GM23338 (cell line): Measurements from ENCODE around the gene AGPS. TPM values are rescaled to one million over a fixed set of nuclear protein-coding genes. Genes with fewer than 3 reads are reported as not detected.

Experiments used
- ATAC-seq: fragments of 200-7000 bp; cut with Tn5 transposase; 3 replicates; pipeline ENCODE4 v1.9.1; 2020
- DNase-seq: peaks from one replicate; pipeline ENCODE4 v3.0.0-alpha.2; 2015; ENCODE audit warnings: low spot score
- H2AFZ ChIP-seq: fragments of 200-600 bp; sonication (generic); 2 replicates; pipeline ENCODE4 v1.8.0; 2016; ENCODE audit warnings: antibody characterized with exemption, mild to moderate bottlenecking, moderate library complexity
- H3F3A ChIP-seq: fragments of 200-600 bp; sonication (generic); replicated peaks from 2 replicates; pipeline ENCODE4 v1.8.0; 2017; ENCODE audit warnings: antibody characterized with exemption, mixed run types, low read depth
- H3K27ac ChIP-seq: fragments of 200-600 bp; sonication (generic); 2 replicates; pipeline ENCODE4 v1.6.1; 2016; ENCODE audit warnings: low read depth
- H3K27me3 ChIP-seq: fragments of 200-600 bp; sonication (generic); 2 replicates; pipeline ENCODE4 v1.8.0; 2016; ENCODE audit warnings: mild to moderate bottlenecking, mixed run types, moderate library complexity; ENCODE audit not compliant: insufficient read depth
- H3K36me3 ChIP-seq: fragments of 200-600 bp; sonication (generic); 2 replicates; pipeline ENCODE4 v1.8.0; 2016; ENCODE audit warnings: mild to moderate bottlenecking; ENCODE audit not compliant: insufficient read depth
- H3K4me1 ChIP-seq: fragments of 200-600 bp; sonication (generic); 2 replicates; pipeline ENCODE4 v1.8.0; 2016; ENCODE audit warnings: mild to moderate bottlenecking, moderate library complexity; ENCODE audit not compliant: insufficient read depth
- H3K4me2 ChIP-seq: fragments of 200-600 bp; sonication (generic); 2 replicates; pipeline ENCODE4 v1.7.1; 2017; ENCODE audit warnings: mixed run types
- H3K4me3 ChIP-seq: fragments of 200-600 bp; sonication (generic); 2 replicates; pipeline ENCODE4 v1.6.1; 2016; ENCODE audit warnings: mixed run types
- H3K79me2 ChIP-seq: fragments of 200-600 bp; sonication (generic); replicated peaks from 2 replicates; pipeline ENCODE4 v1.8.0; 2017; ENCODE audit warnings: mild to moderate bottlenecking; ENCODE audit not compliant: insufficient read depth
- H3K9me2 ChIP-seq: fragments of 200-600 bp; sonication (generic); 2 replicates; pipeline ENCODE4 v1.8.0; 2017; ENCODE audit not compliant: insufficient read depth
- H4K20me1 ChIP-seq: fragments of 200-600 bp; sonication (generic); replicated peaks from 2 replicates; pipeline ENCODE4 v1.8.0; 2017; ENCODE audit warnings: mild to moderate bottlenecking; ENCODE audit not compliant: insufficient read depth
- H3K27ac Mint-ChIP-seq: 2 replicates; pipeline ENCODE4 v1.8.0; 2020; ENCODE audit warnings: inconsistent platforms, mild to moderate bottlenecking, moderate library complexity, mixed read lengths
- H3K27me3 Mint-ChIP-seq: 3 replicates; pipeline ENCODE4 v1.8.0; 2022; ENCODE audit warnings: low read depth, mild to moderate bottlenecking, moderate library complexity, mixed read lengths, inconsistent platforms; ENCODE audit not compliant: insufficient read depth, poor library complexity
- H3K36me3 Mint-ChIP-seq: 3 replicates; pipeline ENCODE4 v1.8.0; 2021; ENCODE audit warnings: low read depth, mild to moderate bottlenecking, inconsistent platforms, moderate library complexity, mixed read lengths
- H3K4me1 Mint-ChIP-seq: 3 replicates; pipeline ENCODE4 v1.8.0; 2020; ENCODE audit warnings: mild to moderate bottlenecking, inconsistent platforms, mixed read lengths
- H3K4me3 Mint-ChIP-seq: 3 replicates; pipeline ENCODE4 v1.8.0; 2021; ENCODE audit warnings: moderate library complexity, mild to moderate bottlenecking, inconsistent platforms, mixed read lengths
- H3K9me3 Mint-ChIP-seq: 3 replicates; pipeline ENCODE4 v1.8.0; 2020; ENCODE audit warnings: moderate library complexity, mild to moderate bottlenecking, inconsistent platforms, mixed read lengths
- EZH2phosphoT487 ChIP-seq: fragments of 200-600 bp; sonication (generic); IDR thresholded peaks from one replicate; pipeline ENCODE4 v1.8.1; 2018; ENCODE audit warnings: antibody characterized with exemption; ENCODE audit not compliant: unreplicated experiment
- JUNB ChIP-seq: IDR thresholded peaks from one replicate; pipeline ENCODE4 v1.6.1; 2016; ENCODE audit warnings: antibody characterized with exemption; ENCODE audit not compliant: unreplicated experiment
- NANOG ChIP-seq: IDR thresholded peaks from 2 replicates; pipeline ENCODE4 v1.6.1; 2016; ENCODE audit warnings: antibody characterized with exemption, borderline replicate concordance
- STAT1 ChIP-seq: IDR thresholded peaks from one replicate; pipeline ENCODE4 v1.6.1; 2016; ENCODE audit warnings: antibody characterized with exemption; ENCODE audit not compliant: unreplicated experiment
- ZNF331 ChIP-seq: fragments of 250-450 bp; sonication (Bioruptor Pico); IDR thresholded peaks from 2 replicates; pipeline ENCODE4 v1.5.0; 2020; ENCODE audit warnings: low read depth, mild to moderate bottlenecking, moderate library complexity
- polyA plus RNA-seq: library from polyadenylated mRNA; unstranded; fragments of >200 nt; fragmentation: Nextera tagmentation; extraction: Ambion mirVana; gene quantifications from 2 replicates; pipeline ENCODE4 v1.2.1, GENCODE V29; 2016
- total RNA-seq: library from RNA; depleted of rRNA; stranded (reverse); fragments of >200 nt; shearing (Covaris generic); gene quantifications from 2 replicates; pipeline ENCODE4 v1.2.3, GENCODE V29; 2014
- TF ChIP-seq, protein P1 (sequence below): IDR thresholded peaks from one replicate; pipeline ENCODE4 v1.6.1; 2018; ENCODE audit warnings: antibody characterized with exemption; ENCODE audit not compliant: unreplicated experiment
- TF ChIP-seq, protein P2 (sequence below), 2 experiments: fragments of 200-600 bp in 1 of 2; sonication (generic) in 1 of 2; conservative IDR thresholded peaks; 2 replicates each; pipeline versions ENCODE4 v1.5.1 to v1.6.1; 2016 to 2017; ENCODE audit warnings: antibody characterized with exemption in 2 of 2, low read depth in 2 of 2, mild to moderate bottlenecking in 2 of 2, moderate library complexity in 1 of 2

The AGPS gene
- total and polyA plus RNA-seq, 2 experiments from 2014 or later = 14.6 to 73.2 TPM

DNA sequence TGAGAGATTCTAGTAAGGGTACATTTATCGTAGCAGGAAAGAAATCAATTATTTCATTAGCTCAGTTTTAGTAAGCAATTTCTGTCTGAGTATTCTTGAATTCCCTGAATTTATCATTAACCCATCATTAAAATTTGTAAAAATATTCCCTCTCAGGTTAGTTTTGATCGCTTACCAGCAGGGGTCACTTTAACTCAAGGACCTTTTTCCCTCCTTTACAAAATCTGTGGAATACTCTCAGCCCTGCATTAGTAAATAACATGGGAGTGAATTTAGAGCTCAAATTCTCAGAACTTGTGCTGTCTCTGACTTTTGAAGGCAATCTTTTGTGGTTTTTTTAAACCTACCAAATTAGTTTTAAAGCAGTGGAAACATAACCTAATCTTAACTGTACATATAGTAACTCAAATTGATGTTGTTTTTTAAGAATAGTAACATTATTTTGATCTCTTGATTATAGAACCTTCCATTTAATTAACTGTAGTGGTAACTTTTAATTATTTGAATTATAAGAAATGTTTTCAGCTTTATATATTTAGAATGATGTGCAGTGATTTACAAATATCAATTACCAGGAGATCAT, 97.2 kb downstream of the AGPS start:
- H2AFZ ChIP-seq = no peak overlapping the region
- no peak overlapping the region for H3K4me2 ChIP-seq
- H3K9me2 ChIP-seq = no peaks in the 10 kb centered on the region
- H3K27me3 ChIP-seq = no peaks in the 10 kb centered on the region
- Mint-ChIP-seq H3K36me3 (peaks cover 6% of the 10 kb centered on the region; the same call in 2 of the 3 replicates), H3K4me1 (no peaks in the 10 kb centered on the region), H3K27me3 (no peaks in the 10 kb centered on the region), H3K4me3 (no peak overlapping the region), H3K9me3 (no peaks in the 10 kb centered on the region), H3K27ac (no peak overlapping the region)
- H3K36me3 ChIP-seq = no peaks in the 10 kb centered on the region
- H4K20me1 ChIP-seq = no peaks in the 10 kb centered on the region
- H3K27ac ChIP-seq = no peak overlapping the region
- no peaks in the 10 kb centered on the region for H3F3A ChIP-seq
- H3K4me3 ChIP-seq = no peak overlapping the region
- ATAC-seq (peak; percentile 42; the same call in 2 of the 3 replicates), DNase-seq (peak; percentile 68)
- no peaks in the 10 kb centered on the region for H3K4me1 ChIP-seq
- no peak for TF ChIP-seq JUNB
- TF ChIP-seq, protein P1, sequence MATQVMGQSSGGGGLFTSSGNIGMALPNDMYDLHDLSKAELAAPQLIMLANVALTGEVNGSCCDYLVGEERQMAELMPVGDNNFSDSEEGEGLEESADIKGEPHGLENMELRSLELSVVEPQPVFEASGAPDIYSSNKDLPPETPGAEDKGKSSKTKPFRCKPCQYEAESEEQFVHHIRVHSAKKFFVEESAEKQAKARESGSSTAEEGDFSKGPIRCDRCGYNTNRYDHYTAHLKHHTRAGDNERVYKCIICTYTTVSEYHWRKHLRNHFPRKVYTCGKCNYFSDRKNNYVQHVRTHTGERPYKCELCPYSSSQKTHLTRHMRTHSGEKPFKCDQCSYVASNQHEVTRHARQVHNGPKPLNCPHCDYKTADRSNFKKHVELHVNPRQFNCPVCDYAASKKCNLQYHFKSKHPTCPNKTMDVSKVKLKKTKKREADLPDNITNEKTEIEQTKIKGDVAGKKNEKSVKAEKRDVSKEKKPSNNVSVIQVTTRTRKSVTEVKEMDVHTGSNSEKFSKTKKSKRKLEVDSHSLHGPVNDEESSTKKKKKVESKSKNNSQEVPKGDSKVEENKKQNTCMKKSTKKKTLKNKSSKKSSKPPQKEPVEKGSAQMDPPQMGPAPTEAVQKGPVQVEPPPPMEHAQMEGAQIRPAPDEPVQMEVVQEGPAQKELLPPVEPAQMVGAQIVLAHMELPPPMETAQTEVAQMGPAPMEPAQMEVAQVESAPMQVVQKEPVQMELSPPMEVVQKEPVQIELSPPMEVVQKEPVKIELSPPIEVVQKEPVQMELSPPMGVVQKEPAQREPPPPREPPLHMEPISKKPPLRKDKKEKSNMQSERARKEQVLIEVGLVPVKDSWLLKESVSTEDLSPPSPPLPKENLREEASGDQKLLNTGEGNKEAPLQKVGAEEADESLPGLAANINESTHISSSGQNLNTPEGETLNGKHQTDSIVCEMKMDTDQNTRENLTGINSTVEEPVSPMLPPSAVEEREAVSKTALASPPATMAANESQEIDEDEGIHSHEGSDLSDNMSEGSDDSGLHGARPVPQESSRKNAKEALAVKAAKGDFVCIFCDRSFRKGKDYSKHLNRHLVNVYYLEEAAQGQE = no peak
- TF ChIP-seq STAT1 = no peak
- no peak for TF ChIP-seq EZH2phosphoT487
- TF ChIP-seq NANOG = no peak
- TF ChIP-seq ZNF331 (CRISPR knock-in tag) = no peak
- TF ChIP-seq, protein P2, sequence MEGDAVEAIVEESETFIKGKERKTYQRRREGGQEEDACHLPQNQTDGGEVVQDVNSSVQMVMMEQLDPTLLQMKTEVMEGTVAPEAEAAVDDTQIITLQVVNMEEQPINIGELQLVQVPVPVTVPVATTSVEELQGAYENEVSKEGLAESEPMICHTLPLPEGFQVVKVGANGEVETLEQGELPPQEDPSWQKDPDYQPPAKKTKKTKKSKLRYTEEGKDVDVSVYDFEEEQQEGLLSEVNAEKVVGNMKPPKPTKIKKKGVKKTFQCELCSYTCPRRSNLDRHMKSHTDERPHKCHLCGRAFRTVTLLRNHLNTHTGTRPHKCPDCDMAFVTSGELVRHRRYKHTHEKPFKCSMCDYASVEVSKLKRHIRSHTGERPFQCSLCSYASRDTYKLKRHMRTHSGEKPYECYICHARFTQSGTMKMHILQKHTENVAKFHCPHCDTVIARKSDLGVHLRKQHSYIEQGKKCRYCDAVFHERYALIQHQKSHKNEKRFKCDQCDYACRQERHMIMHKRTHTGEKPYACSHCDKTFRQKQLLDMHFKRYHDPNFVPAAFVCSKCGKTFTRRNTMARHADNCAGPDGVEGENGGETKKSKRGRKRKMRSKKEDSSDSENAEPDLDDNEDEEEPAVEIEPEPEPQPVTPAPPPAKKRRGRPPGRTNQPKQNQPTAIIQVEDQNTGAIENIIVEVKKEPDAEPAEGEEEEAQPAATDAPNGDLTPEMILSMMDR (conservative IDR thresholded peaks at IDR 0.05; ENCODE audit: low read depth in 2 of 2) = peak; percentile 62 to 79
- no peaks in the 10 kb centered on the region for H3K79me2 ChIP-seq

DNA sequence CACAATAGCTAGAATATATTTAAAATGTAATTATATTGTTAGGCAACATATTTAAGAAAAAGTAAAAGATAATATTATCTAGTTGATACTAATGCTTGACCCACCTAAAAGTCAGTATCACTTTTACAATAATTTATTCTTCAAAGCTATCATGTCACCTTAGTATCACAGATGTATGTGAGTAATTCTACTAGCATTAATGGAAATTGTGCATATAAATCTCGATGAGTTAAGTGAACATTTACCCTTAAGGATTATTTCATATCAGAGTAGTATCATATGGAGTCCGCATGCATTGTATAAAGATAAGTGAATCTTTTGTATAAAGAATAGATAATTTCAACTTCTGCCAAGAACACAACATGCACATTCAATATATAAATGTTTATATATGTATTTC, 103.4 kb downstream of the AGPS start:
- no peaks in the 10 kb centered on the region for H3K4me1 Mint-ChIP-seq
- no peak overlapping the region for H3K27ac Mint-ChIP-seq
- no peak for DNase-seq
- no peak overlapping the region for H3K4me2 ChIP-seq
- H3K27ac ChIP-seq = no peak overlapping the region
- H3K36me3 ChIP-seq = no peaks in the 10 kb centered on the region
- H4K20me1 ChIP-seq = no peaks in the 10 kb centered on the region
- no peak overlapping the region for H3K4me3 ChIP-seq
- H3K36me3 Mint-ChIP-seq = no peaks in the 10 kb centered on the region
- H3K4me3 Mint-ChIP-seq = no peak overlapping the region
- H3K4me1 ChIP-seq = no peaks in the 10 kb centered on the region
- no peaks in the 10 kb centered on the region for H3K9me3 Mint-ChIP-seq
- no peak overlapping the region for H2AFZ ChIP-seq
- no peaks in the 10 kb centered on the region for H3K27me3 Mint-ChIP-seq
- no peaks in the 10 kb centered on the region for H3K27me3 ChIP-seq
- no peaks in the 10 kb centered on the region for H3K9me2 ChIP-seq
- H3F3A ChIP-seq = no peaks in the 10 kb centered on the region
- ATAC-seq = no peak
- H3K79me2 ChIP-seq = no peaks in the 10 kb centered on the region
- TF ChIP-seq STAT1 (no peak), ZNF331 (CRISPR knock-in tag) (no peak), NANOG (no peak)
- TF ChIP-seq, protein P2 (conservative IDR thresholded peaks at IDR 0.05; ENCODE audit: low read depth in 2 of 2) = no peak
